ENCODE measurements around the gene FAM193A.

Gene FAM193A

GRCh38 chr4:2745516-2745915, 209.1 kb downstream of the FAM193A start:
- H3K27me3 ChIP-seq (ENCODE audit: low read depth, low read length), result no peaks in the 10 kb centered on the region
- peaks cover 36% of the 10 kb centered on the region for H3K4me1 ChIP-seq (ENCODE audit: low read length)
- no peaks in the 10 kb centered on the region for H3K9me3 ChIP-seq (ENCODE audit: insufficient read depth, low read length)
- TF ChIP-seq CTCF (IDR thresholded peaks at IDR 0.05; ENCODE audit: low read depth, low read length) (no peak), EZH2phosphoT487 (IDR thresholded peaks at IDR 0.05; ENCODE audit: low read depth) (no peak)
- H4K20me1 ChIP-seq (ENCODE audit: insufficient read depth, low read length), result peaks cover 30% of the 10 kb centered on the region; the same call in 1 of the 2 replicates
- peak overlapping the region; percentile 26; the same call in 1 of the 2 replicates for H3K9ac ChIP-seq (ENCODE audit: low read length)
- H3K36me3 ChIP-seq (replicated peaks; ENCODE audit: low read depth, low read length), result peaks cover 44% of the 10 kb centered on the region
- H2AFZ ChIP-seq (ENCODE audit: low read depth, low read length), result no peak overlapping the region
- H3K27ac ChIP-seq (ENCODE audit: low read length), result peak overlapping the region; percentile 67
- peak overlapping the region; percentile 64 for H3K4me3 ChIP-seq (ENCODE audit: low read length)
- H3K4me2 ChIP-seq (ENCODE audit: low read length), result peak overlapping the region; percentile 89
- H3K79me2 ChIP-seq (ENCODE audit: low read length), result peaks cover 13% of the 10 kb centered on the region; the same call in 1 of the 2 replicates

- Histone ChIP-seq H3K36me3 (replicated peaks; ENCODE audit: low read depth, low read length) (peaks cover 44% of the 10 kb centered on the region), H2AFZ (ENCODE audit: low read depth, low read length) (no peak overlapping the region), H3K9ac (ENCODE audit: low read length) (peak overlapping the region; percentile 29; the same call in 1 of the 2 replicates), H3K79me2 (ENCODE audit: low read length) (peaks cover 19% of the 10 kb centered on the region; the same call in 1 of the 2 replicates), H3K4me1 (ENCODE audit: low read length) (peaks cover 36% of the 10 kb centered on the region), H3K27me3 (ENCODE audit: low read depth, low read length) (no peaks in the 10 kb centered on the region), H3K4me3 (ENCODE audit: low read length) (peak overlapping the region; percentile 64), H4K20me1 (ENCODE audit: insufficient read depth, low read length) (peaks cover 34% of the 10 kb centered on the region; the same call in 1 of the 2 replicates), H3K4me2 (ENCODE audit: low read length) (peak overlapping the region; percentile 89), H3K27ac (ENCODE audit: low read length) (peak overlapping the region; percentile 76), H3K9me3 (ENCODE audit: insufficient read depth, low read length) (no peaks in the 10 kb centered on the region)
- TF ChIP-seq CTCF (IDR thresholded peaks at IDR 0.05; ENCODE audit: low read depth, low read length) (no peak), EZH2phosphoT487 (IDR thresholded peaks at IDR 0.05; ENCODE audit: low read depth) (peak; percentile 80; the same call in 1 of the 2 replicates)
These were observed 209.7 kb downstream of the FAM193A start for GRCh38 chr4:2745981-2746806.

GRCh38 chr4:2746891-2747695, 210.6 kb downstream of the FAM193A start:
- TF ChIP-seq CTCF (IDR thresholded peaks at IDR 0.05; ENCODE audit: low read depth, low read length) (no peak), EZH2phosphoT487 (IDR thresholded peaks at IDR 0.05; ENCODE audit: low read depth) (no peak)
- H3K36me3 ChIP-seq (replicated peaks; ENCODE audit: low read depth, low read length), result peaks cover 44% of the 10 kb centered on the region
- no peak overlapping the region for H2AFZ ChIP-seq (ENCODE audit: low read depth, low read length)
- peak overlapping the region; percentile 29; the same call in 1 of the 2 replicates for H3K9ac ChIP-seq (ENCODE audit: low read length)
- peaks cover 31% of the 10 kb centered on the region; the same call in 1 of the 2 replicates for H4K20me1 ChIP-seq (ENCODE audit: insufficient read depth, low read length)
- peak overlapping the region; percentile 67 for H3K4me2 ChIP-seq (ENCODE audit: low read length)
- peaks cover 36% of the 10 kb centered on the region for H3K4me1 ChIP-seq (ENCODE audit: low read length)
- H3K4me3 ChIP-seq (ENCODE audit: low read length), result peak overlapping the region; percentile 39
- H3K27me3 ChIP-seq (ENCODE audit: low read depth, low read length), result no peaks in the 10 kb centered on the region
- peaks cover 20% of the 10 kb centered on the region; the same call in 1 of the 2 replicates for H3K79me2 ChIP-seq (ENCODE audit: low read length)
- peak overlapping the region; percentile 76 for H3K27ac ChIP-seq (ENCODE audit: low read length)
- no peaks in the 10 kb centered on the region for H3K9me3 ChIP-seq (ENCODE audit: insufficient read depth, low read length)

All from OCI-LY3 (cell line).